AG04450 (cell line): ENCODE results near the gene TRIM39. TPM values are rescaled to one million over a fixed set of nuclear protein-coding genes. Genes with fewer than 3 reads are reported as not detected.
A peak's percentile ranks its signal among the peaks of the same experiment; 100 is the strongest.

Experiments used
- CTCF ChIA-PET: fragments of 300-600, 350-600 bp; formaldehyde crosslinking; extraction: SDS; loops from one replicate; lab custom pipeline; 2022; ENCODE audit warnings: antibody characterized with exemption, inconsistent platforms; lab: Charles Lee
- POLR2A ChIA-PET: fragments of 350-600 bp; formaldehyde crosslinking; extraction: SDS; loops from one replicate; lab custom pipeline; 2021; ENCODE audit warnings: antibody characterized with exemption, inconsistent platforms; lab: Yijun Ruan, JAX
- DNase-seq: peaks from one replicate; pipeline ENCODE4 v3.0.0-alpha.2; 2011; ENCODE audit warnings: low read depth, low spot score
- H3K27ac ChIP-seq: one replicate; pipeline ENCODE4 v1.5.1; 2012; ENCODE audit warnings: low read depth, low read length, control low read depth
- H3K27me3 ChIP-seq: one replicate; pipeline ENCODE4 v1.6.0; 2012; ENCODE audit warnings: low read length; ENCODE audit not compliant: control insufficient read depth, insufficient read depth
- H3K4me3 ChIP-seq: 2 replicates; pipeline ENCODE4 v1.5.1; 2011; ENCODE audit warnings: mild to moderate bottlenecking, low read depth, low read length, control low read depth
- H3K9me3 ChIP-seq: 2 replicates; pipeline ENCODE4 v1.5.1; 2012; ENCODE audit warnings: low read length; ENCODE audit not compliant: control insufficient read depth, insufficient read depth
- CTCF ChIP-seq: IDR thresholded peaks from 2 replicates; pipeline ENCODE4 v1.5.1; 2011; ENCODE audit warnings: low read depth, low read length, control low read depth, inconsistent platforms
- polyA plus RNA-seq: library from polyadenylated mRNA; depleted of rRNA; stranded (reverse); fragments of >200 nt; gene quantifications from 2 replicates; pipeline ENCODE4 v1.2.3, GENCODE V29; 2011

Gene TRIM39
- polyA plus RNA-seq, 1 experiment: 6.7 TPM

DNA sequence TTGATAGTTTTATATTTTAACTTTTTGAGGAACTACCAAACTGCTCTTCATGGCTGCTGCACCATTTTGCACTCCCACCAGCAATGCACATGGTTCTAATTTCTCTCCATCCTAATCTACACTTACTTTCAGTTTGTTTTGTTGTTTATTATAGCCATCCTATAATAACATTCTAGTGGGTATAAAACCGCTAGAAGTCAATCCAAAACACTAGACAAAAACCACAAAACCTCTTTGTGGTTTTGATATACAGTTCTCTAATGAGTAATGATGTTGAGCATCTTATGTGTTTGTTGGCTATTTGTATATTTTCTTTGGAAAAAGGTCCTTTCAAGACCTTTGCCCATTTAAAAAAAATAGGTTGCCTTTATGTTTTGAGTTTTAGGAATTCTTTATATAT, 23.8 kb downstream of the TRIM39 start:
- no peak for DNase-seq
- H3K27ac ChIP-seq: no peak overlapping the region
- ChIA-PET POLR2A (no interaction called here), CTCF (no interaction called here)
- H3K4me3 ChIP-seq: no peak overlapping the region
- peaks cover 29% of the 10 kb centered on the region for H3K27me3 ChIP-seq
- no peak for TF ChIP-seq CTCF
- no peaks in the 10 kb centered on the region for H3K9me3 ChIP-seq

DNA sequence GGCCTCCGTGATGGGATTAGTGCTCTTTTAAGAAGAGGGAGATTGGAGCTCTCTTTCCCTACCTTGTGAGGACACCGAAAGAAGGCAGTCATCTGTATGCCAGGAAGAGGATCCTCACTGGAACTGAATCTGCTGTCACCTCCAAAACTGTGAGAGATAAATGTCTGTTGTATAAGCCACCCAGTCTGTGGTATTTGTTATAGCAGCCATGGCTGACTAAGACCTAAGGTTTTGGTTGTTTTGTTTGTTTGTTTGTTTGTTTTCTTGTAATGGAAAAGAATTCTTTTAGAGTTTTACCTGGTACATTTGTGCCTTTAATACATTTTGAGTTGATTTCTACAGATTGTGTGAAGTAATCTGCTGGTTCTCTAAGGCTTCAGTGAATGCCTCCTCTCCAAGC, 25.8 kb downstream of the TRIM39 start:
- H3K9me3 ChIP-seq: no peaks in the 10 kb centered on the region
- no peak overlapping the region for H3K27ac ChIP-seq
- peaks cover 30% of the 10 kb centered on the region for H3K27me3 ChIP-seq
- H3K4me3 ChIP-seq: no peak overlapping the region
- TF ChIP-seq CTCF: no peak
- no peak for DNase-seq
- POLR2A ChIA-PET: no interaction called here
- CTCF ChIA-PET: interaction anchor here (1.0 kb wide), 1 partner anchor 101 kb away, joined by 4 read pairs; no protein-coding TSS in a partner anchor

DNA sequence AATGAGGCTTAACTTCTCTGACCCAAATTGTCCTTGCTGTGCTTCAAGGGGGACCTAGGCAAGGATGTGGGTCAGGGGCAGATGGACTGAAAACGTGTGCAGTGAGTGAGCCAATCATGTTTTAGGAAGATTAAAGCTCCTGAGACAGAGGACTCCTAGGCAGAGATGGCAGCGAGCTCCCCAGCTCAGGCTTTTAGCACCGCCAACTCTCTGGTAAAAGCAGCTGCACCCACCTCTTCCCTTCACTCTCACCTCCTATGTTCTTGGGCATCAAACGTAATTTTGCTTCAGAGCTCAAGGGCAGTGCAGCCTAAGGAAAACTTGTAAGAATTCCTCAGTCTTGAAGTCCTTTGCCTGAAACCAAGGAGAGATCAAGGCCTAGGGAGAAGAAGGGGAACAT, 28.6 kb downstream of the TRIM39 start:
- Histone ChIP-seq H3K9me3 (no peaks in the 10 kb centered on the region; the same call in 1 of the 2 replicates), H3K27me3 (peaks cover 51% of the 10 kb centered on the region), H3K27ac (no peak overlapping the region), H3K4me3 (no peak overlapping the region)
- no peak for DNase-seq
- POLR2A ChIA-PET: no interaction called here
- CTCF ChIA-PET: interaction anchor here (0.8 kb wide), 1 partner anchor 99 kb away, joined by 3 read pairs; no protein-coding TSS in a partner anchor
- TF ChIP-seq CTCF: no peak

DNA sequence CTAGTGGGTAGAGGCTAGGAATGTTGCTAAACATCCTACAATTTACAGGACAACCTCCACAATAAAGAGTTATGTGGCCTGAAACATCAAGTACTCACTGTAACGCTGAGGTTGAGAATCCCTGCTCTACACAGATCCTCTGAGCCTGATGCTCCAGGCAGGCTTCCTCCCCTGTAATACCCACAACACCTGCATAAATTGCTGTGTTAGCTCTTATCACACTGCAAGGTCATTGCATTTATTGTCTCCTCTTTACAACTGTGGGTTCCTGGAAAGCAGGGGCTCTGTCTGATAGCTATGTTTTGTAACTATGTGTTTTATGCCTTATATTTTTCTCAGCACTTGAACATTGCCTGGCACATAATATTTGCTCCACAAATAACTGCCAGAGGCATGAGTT, 29.8 kb downstream of the TRIM39 start:
- TF ChIP-seq CTCF: no peak
- Histone ChIP-seq H3K9me3 (no peaks in the 10 kb centered on the region; the same call in 1 of the 2 replicates), H3K27me3 (peaks cover 50% of the 10 kb centered on the region), H3K4me3 (no peak overlapping the region), H3K27ac (no peak overlapping the region)
- no peak for DNase-seq
- CTCF ChIA-PET: interaction anchor here (0.7 to 1.4 kb wide), 2 partner anchors 11 to 97 kb away, joined by 3 read pairs; no protein-coding TSS in a partner anchor
- POLR2A ChIA-PET: no interaction called here

DNA sequence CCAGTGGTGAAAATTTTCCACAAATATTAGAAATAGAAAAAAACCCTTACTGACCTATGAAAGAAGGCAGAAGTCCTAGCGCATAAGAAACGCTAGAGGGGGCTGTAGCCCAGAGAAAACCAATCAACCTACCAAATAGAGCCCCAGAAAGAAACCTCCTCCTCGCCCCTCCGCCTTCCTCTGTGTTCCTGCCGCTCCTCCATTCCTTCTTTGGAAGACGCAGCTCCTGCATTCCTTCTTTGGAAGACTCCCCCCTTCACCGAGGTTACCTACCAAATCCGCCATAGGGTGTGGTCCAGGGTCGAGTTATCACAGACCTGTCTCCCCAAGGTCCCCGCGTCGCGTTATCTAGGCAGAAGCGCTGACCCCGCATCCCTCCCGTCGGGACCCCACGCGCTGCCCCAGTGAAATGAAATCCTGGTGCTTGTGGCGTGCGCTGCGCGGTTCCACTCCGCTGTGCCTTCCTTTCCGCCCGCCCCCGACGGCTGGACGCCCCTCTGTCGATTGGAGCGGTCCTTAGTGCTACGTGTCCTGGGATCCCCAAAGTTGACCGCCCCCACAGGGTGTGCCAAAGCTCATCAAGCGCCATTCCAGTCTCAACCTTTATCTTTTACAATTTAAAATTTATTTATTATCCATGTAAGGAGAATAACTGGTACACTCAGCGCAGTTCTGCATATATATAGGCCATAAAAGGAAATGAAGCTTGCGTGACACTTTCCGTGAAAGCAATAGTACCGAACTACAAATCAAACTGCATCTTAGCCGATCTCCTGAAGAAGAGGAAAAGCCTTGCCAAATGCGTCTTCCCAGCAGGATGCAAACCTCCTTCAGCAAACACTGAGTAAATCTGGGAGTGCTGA, 31.2 kb downstream of the TRIM39 start:
- peaks cover 48% of the 10 kb centered on the region for H3K27me3 ChIP-seq
- POLR2A ChIA-PET: no interaction called here

More for the DNA sequence above, 31.2 kb downstream of the TRIM39 start:
- Histone ChIP-seq H3K27ac (no peak overlapping the region), H3K4me3 (peak overlapping the region; percentile 58), H3K9me3 (no peaks in the 10 kb centered on the region; the same call in 1 of the 2 replicates)
- CTCF ChIA-PET: interaction anchor here (0.6 to 2.9 kb wide), 15 partner anchors 8 to 120 kb away, joined by 3 to 28 read pairs (median 4); partner anchors contain the start of genes RPP21 and TRIM39
- peak; percentile 36 for DNase-seq
- peak; percentile 82 for TF ChIP-seq CTCF
